Activated T-cell treated with anti-CD3 and anti-CD28 coated beads for 24 hours (primary cell): ENCODE data around the gene ZNRF2.
A peak's percentile ranks its signal among the peaks of the same experiment; 100 is the strongest.
"Not testable (repeated sequence)": the region's sequence is repeated elsewhere in the genome, so short reads cannot be mapped to it uniquely, and the experiment has no call there.

Experiments used
- DNase-seq: peaks from one replicate; pipeline ENCODE4 v3.0.0-alpha.2; 2020; ENCODE audit warnings: low read depth

The ZNRF2 gene

GRCh38 chr7:30263090-30263710, 21.2 kb upstream of the ZNRF2 start:
- no peak for DNase-seq

- DNase-seq: no peak
These were observed 20.3 kb upstream of the ZNRF2 start for GRCh38 chr7:30264052-30264451.

GRCh38 chr7:30265189-30265588, 19.2 kb upstream of the ZNRF2 start:
- DNase-seq: not testable (repeated sequence)

GRCh38 chr7:30266686-30267085, 17.7 kb upstream of the ZNRF2 start:
- no peak for DNase-seq

- no peak for DNase-seq
These were observed 15.8 kb upstream of the ZNRF2 start for GRCh38 chr7:30268586-30268985.

- DNase-seq: no peak
These were observed 14.9 kb upstream of the ZNRF2 start for GRCh38 chr7:30269490-30269889.

GRCh38 chr7:30270921-30271320, 13.5 kb upstream of the ZNRF2 start:
- DNase-seq: no peak

GRCh38 chr7:30272126-30272525, 12.3 kb upstream of the ZNRF2 start:
- no peak for DNase-seq

GRCh38 chr7:30273552-30273951, 10.8 kb upstream of the ZNRF2 start:
- no peak for DNase-seq

- DNase-seq: no peak
These were observed 9.8 kb upstream of the ZNRF2 start for GRCh38 chr7:30274641-30275040.

- peak; percentile 30 for DNase-seq
These were observed 8.0 kb upstream of the ZNRF2 start for GRCh38 chr7:30276203-30276900.

GRCh38 chr7:30278376-30278775, 6.0 kb upstream of the ZNRF2 start:
- DNase-seq: no peak

- no peak for DNase-seq
These were observed 5.3 kb upstream of the ZNRF2 start for GRCh38 chr7:30278849-30279652.

- DNase-seq: no peak
These were observed 4.8 kb upstream of the ZNRF2 start for GRCh38 chr7:30279653-30279904.

- no peak for DNase-seq
These were observed 3.8 kb upstream of the ZNRF2 start for GRCh38 chr7:30280631-30281030.

- no peak for DNase-seq
These were observed 3.1 kb upstream of the ZNRF2 start for GRCh38 chr7:30281263-30281662.

- DNase-seq: no peak
These were observed 2.6 kb upstream of the ZNRF2 start for GRCh38 chr7:30281791-30282190.

GRCh38 chr7:30282735-30283134, 1.7 kb upstream of the ZNRF2 start:
- DNase-seq: no peak

GRCh38 chr7:30285067-30285535, 704 bp downstream of the ZNRF2 start:
- DNase-seq: peak; percentile 12

GRCh38 chr7:30285536-30286284, 1.3 kb downstream of the ZNRF2 start:
- peak; percentile 37 for DNase-seq

GRCh38 chr7:30286749-30287148, 2.4 kb downstream of the ZNRF2 start:
- no peak for DNase-seq

GRCh38 chr7:30287625-30288024, 3.2 kb downstream of the ZNRF2 start:
- not testable (repeated sequence) for DNase-seq

GRCh38 chr7:30289634-30290033, 5.2 kb downstream of the ZNRF2 start:
- DNase-seq: not testable (repeated sequence)
